ENCODE data around the gene PCBP4. TPM values are rescaled to one million over a fixed set of nuclear protein-coding genes. Genes with fewer than 3 reads are reported as not detected.
"Not testable (repeated sequence)": the region's sequence is repeated elsewhere in the genome, so short reads cannot be mapped to it uniquely, and the experiment has no call there.

The PCBP4 gene
- total RNA-seq, 1 donor from 2014 or later, result 10.3 TPM

DNA sequence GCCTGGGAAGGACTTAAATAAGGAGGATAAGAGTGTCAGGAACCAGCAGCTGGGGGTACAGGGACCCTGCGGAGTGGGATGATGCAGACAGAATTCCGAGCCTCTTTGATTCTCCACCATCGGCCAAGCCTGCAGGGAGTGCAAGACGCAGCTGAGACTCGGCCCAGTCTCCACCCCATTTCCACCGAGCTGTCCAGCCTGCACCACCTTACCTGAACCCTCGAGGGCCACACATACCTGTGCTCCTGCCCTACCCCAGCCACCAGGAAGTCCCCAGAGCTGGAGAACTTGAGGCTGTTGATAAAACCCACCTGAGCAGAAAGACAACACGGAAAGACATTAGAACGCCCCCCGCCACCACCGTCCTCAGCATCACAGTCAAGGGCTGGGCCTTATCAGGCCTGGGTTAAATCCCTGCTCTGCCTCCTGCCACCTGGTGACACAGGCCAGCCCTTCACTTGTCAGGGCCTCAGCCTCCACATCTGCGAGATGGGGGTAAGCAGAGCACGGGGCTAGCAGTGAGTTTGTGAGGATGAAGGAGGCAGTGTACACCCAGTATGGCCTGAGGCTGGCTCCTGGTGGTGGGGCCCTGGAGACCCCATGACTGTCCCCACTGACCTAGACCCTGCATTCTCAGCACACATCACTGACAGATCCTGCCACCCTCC, 33.6 kb downstream of the PCBP4 start:
- CTCF ChIA-PET, result no interaction called here
- intact Hi-C loops (cut with micrococcal nuclease), result no loop called here
- Mint-ChIP-seq H3K4me1 (no peaks in the 10 kb centered on the region), H3K4me3 (no peak overlapping the region), H3K9me3 (no peaks in the 10 kb centered on the region), H3K36me3 (ENCODE audit: low read depth) (peaks cover 71% of the 10 kb centered on the region), H3K27me3 (no peaks in the 10 kb centered on the region), H3K27ac (no peak overlapping the region)
- ATAC-seq (ENCODE audit: low read depth) (no peak), DNase-seq (no peak)
- POLR2A ChIA-PET, result interaction anchor here (1.5 kb wide), 1 partner anchor 8 kb away, joined by 5 read pairs; the partner anchor contains the start of genes PARP3 and RRP9
- TF ChIP-seq, protein P1, sequence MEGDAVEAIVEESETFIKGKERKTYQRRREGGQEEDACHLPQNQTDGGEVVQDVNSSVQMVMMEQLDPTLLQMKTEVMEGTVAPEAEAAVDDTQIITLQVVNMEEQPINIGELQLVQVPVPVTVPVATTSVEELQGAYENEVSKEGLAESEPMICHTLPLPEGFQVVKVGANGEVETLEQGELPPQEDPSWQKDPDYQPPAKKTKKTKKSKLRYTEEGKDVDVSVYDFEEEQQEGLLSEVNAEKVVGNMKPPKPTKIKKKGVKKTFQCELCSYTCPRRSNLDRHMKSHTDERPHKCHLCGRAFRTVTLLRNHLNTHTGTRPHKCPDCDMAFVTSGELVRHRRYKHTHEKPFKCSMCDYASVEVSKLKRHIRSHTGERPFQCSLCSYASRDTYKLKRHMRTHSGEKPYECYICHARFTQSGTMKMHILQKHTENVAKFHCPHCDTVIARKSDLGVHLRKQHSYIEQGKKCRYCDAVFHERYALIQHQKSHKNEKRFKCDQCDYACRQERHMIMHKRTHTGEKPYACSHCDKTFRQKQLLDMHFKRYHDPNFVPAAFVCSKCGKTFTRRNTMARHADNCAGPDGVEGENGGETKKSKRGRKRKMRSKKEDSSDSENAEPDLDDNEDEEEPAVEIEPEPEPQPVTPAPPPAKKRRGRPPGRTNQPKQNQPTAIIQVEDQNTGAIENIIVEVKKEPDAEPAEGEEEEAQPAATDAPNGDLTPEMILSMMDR (IDR thresholded peaks at IDR 0.05), result no peak

DNA sequence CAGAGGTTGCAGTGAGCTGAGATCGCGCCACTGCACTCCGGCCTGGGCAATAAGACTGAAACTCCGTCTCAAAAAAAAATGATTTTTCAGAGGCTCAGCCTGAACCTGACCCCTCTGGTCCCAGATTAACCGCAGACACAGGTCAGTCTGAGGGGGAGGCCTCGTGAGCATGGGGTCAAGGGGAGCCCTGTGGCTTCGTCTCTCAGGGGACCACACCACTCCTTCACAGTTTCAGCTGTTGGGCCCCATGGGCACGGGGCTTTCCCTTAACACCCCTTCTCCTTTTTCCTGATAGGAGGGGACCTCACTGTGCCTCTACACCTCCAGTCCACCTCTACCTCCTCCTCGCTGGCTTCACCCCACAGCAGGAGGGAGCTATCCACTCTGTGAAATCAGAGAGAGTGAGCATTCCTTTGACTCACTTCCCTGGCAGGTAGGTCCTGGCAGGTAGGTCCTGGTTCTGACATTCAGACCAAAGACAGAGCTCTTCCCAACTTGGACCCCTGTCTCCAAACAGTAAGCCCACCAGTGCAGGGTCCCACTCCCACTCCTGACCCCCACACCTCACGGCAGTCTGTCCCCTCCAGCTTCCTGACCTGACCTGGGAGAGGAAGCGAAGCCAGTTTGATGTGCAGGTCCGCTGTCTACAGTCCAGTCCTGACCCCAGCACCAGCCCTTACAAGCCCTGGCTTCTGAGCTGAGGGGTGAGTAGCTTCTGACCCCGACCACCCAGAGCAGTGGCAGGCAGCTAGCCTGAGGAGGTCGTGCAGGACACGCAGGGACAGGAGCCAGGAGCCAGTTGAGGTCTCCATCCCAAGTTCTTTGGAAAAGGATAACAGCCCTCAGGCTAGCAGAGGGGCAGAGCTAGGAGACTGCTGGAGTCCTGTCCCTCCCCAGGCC, 34.5 kb downstream of the PCBP4 start:
- Mint-ChIP-seq H3K27ac (no peak overlapping the region), H3K4me3 (no peak overlapping the region), H3K27me3 (no peaks in the 10 kb centered on the region), H3K36me3 (ENCODE audit: low read depth) (peaks cover 63% of the 10 kb centered on the region), H3K9me3 (no peaks in the 10 kb centered on the region), H3K4me1 (no peaks in the 10 kb centered on the region)
- ChIA-PET POLR2A (interaction anchor here (1.5 kb wide), 1 partner anchor 9 kb away, joined by 5 read pairs; the partner anchor contains the start of genes PARP3 and RRP9), CTCF (no interaction called here)
- intact Hi-C loops (cut with micrococcal nuclease), result no loop called here
- DNase-seq, result no peak
- TF ChIP-seq, protein P1 (IDR thresholded peaks at IDR 0.05), result no peak
- ATAC-seq (ENCODE audit: low read depth), result no peak

DNA sequence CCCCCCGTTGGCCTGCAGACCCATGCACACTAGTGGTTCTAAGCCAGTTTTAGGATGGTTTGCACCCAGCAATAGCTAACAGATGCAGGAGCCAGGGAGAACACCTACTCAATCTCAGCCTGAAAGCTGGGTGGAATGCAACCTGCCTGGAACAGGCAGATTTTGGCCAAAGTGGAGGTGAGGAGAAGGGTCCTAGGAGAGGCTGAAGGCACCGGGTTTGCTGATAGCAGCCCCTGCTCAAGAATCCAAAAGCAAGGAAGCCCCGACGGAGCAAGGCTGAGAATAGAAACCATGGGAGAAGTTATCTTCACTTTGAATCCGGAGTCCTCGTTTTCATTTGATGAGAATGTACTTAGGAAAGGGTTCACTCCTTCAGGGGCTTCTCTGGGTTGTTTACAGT, 35.5 kb downstream of the PCBP4 start:
- CTCF ChIA-PET, result no interaction called here
- ATAC-seq (ENCODE audit: low read depth) (no peak), DNase-seq (no peak)
- Mint-ChIP-seq H3K27me3 (no peaks in the 10 kb centered on the region), H3K4me1 (no peaks in the 10 kb centered on the region), H3K9me3 (no peaks in the 10 kb centered on the region), H3K4me3 (no peak overlapping the region), H3K36me3 (ENCODE audit: low read depth) (peaks cover 53% of the 10 kb centered on the region), H3K27ac (no peak overlapping the region)
- TF ChIP-seq, protein P1 (IDR thresholded peaks at IDR 0.05), result no peak
- intact Hi-C loops (cut with micrococcal nuclease), result no loop called here
- POLR2A ChIA-PET, result interaction anchor here (0.6 to 0.7 kb wide), 2 partner anchors 48 to 124 kb away, joined by 3 to 5 read pairs; no protein-coding TSS in a partner anchor

DNA sequence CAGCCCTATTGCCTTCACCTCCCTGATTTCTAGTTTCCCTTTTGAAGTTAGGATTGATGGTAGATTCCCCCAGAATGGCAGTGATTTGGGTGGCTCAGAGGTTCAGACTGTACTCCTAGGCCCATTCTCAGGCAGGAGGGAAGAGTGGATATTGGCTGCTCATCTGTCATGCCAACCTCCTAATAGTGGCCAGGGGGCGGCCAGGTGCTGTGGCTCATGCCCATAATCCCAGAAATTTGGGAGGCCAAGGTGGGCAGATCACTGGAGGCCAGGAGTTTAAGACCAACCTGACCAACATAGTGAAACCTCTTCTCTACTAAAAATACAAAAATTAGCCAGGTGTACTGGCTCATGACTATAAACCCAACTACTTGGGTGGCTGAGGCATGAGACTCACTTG, 36.8 kb downstream of the PCBP4 start:
- ATAC-seq (ENCODE audit: low read depth) (no peak), DNase-seq (no peak)
- no peaks in the 10 kb centered on the region for H3K9me3 Mint-ChIP-seq
- H3K27ac Mint-ChIP-seq, result no peak overlapping the region
- intact Hi-C loops (cut with micrococcal nuclease), result no loop called here
- no peaks in the 10 kb centered on the region for H3K4me1 Mint-ChIP-seq
- ChIA-PET POLR2A (no interaction called here), CTCF (no interaction called here)
- no peaks in the 10 kb centered on the region for H3K27me3 Mint-ChIP-seq
- peaks cover 41% of the 10 kb centered on the region for H3K36me3 Mint-ChIP-seq (ENCODE audit: low read depth)
- H3K4me3 Mint-ChIP-seq, result no peak overlapping the region
- TF ChIP-seq, protein P1 (IDR thresholded peaks at IDR 0.05), result no peak

DNA sequence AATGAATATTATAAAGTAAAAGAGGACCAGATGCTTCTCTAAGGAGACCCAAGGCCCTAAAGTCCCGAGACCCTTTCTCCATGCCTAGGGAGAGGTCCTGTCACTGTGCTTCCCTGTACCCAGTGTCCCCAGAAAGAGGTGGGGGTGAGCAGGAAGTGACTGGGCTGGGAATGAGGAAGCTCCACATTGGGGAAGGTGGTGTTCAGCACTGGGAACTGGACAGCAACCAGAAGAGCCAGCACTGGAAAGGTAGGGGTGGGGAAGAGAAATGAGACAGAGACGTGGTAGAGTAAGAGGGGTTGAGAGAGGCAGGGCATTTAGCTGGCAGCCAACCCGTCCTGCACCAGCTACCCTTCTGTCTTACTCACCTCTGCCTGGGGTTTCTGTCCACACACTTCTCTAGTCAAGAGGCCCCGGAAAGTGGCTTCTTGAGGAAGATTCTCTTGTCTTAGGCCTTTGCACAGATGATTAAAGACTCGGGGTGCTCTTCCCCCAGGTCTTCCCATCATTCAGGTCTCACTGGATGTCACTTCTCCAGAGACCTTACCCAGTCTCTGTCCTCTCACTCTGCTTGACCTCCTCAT, 37.7 kb downstream of the PCBP4 start:
- H3K4me3 Mint-ChIP-seq, result no peak overlapping the region

DNA sequence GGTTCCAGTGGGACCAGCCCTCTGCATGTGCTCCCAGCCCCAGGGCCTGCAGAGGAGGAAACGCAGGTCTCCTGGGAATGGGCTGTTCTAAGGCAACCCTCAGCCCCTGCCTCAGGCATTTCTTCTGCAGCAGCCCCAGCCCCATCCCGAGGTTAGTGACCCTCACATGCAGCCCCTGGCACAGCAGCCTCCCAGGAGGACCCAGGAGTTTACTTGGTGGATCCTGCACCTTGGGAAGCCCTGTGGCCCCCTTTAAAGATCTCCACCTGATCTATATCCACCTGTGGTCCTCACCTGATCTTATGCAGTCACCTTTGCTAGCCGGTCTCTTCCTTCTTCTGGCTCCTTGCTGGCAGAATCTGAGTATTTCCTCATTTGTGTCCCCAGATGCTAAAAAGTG, 38.3 kb downstream of the PCBP4 start:
- POLR2A ChIA-PET; intact Hi-C loops (cut with micrococcal nuclease); ATAC-seq (ENCODE audit: low read depth); H3K27me3 Mint-ChIP-seq; CTCF ChIA-PET; H3K27ac Mint-ChIP-seq; H3K9me3 Mint-ChIP-seq; H3K4me1 Mint-ChIP-seq; DNase-seq; H3K4me3 Mint-ChIP-seq: not testable (repeated sequence)
- peaks cover 26% of the 10 kb centered on the region for H3K36me3 Mint-ChIP-seq (ENCODE audit: low read depth)

More for the DNA sequence above, 37.7 kb downstream of the PCBP4 start:
- Mint-ChIP-seq H3K27ac (no peak overlapping the region), H3K36me3 (ENCODE audit: low read depth) (peaks cover 31% of the 10 kb centered on the region), H3K9me3 (no peaks in the 10 kb centered on the region), H3K4me1 (no peaks in the 10 kb centered on the region), H3K27me3 (no peaks in the 10 kb centered on the region)
- TF ChIP-seq, protein P1 (IDR thresholded peaks at IDR 0.05), result no peak
- ATAC-seq (ENCODE audit: low read depth), result no peak
- no peak for DNase-seq
- intact Hi-C loops (cut with micrococcal nuclease), result no loop called here
- POLR2A ChIA-PET, result no interaction called here
- CTCF ChIA-PET, result no interaction called here
